Muscle of arm (tissue), 12 donors: ENCODE results near the gene PRPF6. TPM values are rescaled to one million over a fixed set of nuclear protein-coding genes. Genes with fewer than 3 reads are reported as not detected.
A peak's percentile ranks its signal among the peaks of the same experiment; 100 is the strongest.

ENCODE experiments used
- DNase-seq: peaks from one replicate; pipeline ENCODE4 v3.0.0-alpha.2; 2013
- polyA plus RNA-seq, 12 donors: library from polyadenylated mRNA; unstranded; fragments of 120-200 nt; gene quantifications; one replicate each; pipeline ENCODE4 v1.2.1, GENCODE V29; 2013; ENCODE audit not compliant: insufficient read length in 12 of 12

Gene PRPF6
- polyA plus RNA-seq, 12 donors = 39.8 to 62.5 (median 50.7) TPM; not detected in 1

GRCh38 chr20:64074184-64074789 lies 93.4 kb downstream of the PRPF6 start:
- no peak for DNase-seq

- DNase-seq = no peak
Measured at GRCh38 chr20:64074963-64075362, 94.0 kb downstream of the PRPF6 start.

GRCh38 chr20:64075556-64075955 lies 94.6 kb downstream of the PRPF6 start:
- no peak for DNase-seq

- no peak for DNase-seq
Measured at GRCh38 chr20:64076061-64076997, 95.4 kb downstream of the PRPF6 start.

GRCh38 chr20:64077094-64077493 lies 96.2 kb downstream of the PRPF6 start:
- DNase-seq = no peak

- no peak for DNase-seq
Measured at GRCh38 chr20:64077541-64077875, 96.6 kb downstream of the PRPF6 start.

GRCh38 chr20:64077876-64078551 lies 97.1 kb downstream of the PRPF6 start:
- no peak for DNase-seq

- DNase-seq = no peak
Measured at GRCh38 chr20:64078934-64079272, 98.0 kb downstream of the PRPF6 start.

GRCh38 chr20:64079273-64080012 lies 98.5 kb downstream of the PRPF6 start, which contains the start of gene RGS19:
RGS19 (minus strand) TSS chr20:64079518; CDS start chr20:64076886, 2,632 bp downstream.
- DNase-seq = peak; percentile 80

- no peak for DNase-seq
Measured at GRCh38 chr20:64080013-64080812, 99.3 kb downstream of the PRPF6 start, which contains the start of gene OPRL1. OPRL1 (plus strand) TSS chr20:64080082; CDS start chr20:64092721, 12,639 bp downstream.

- no peak for DNase-seq
Measured at GRCh38 chr20:64080813-64081623, 100.1 kb downstream of the PRPF6 start.

- no peak for DNase-seq
Measured at GRCh38 chr20:64081624-64081964, 100.7 kb downstream of the PRPF6 start.

GRCh38 chr20:64082126-64082731 lies 101.3 kb downstream of the PRPF6 start:
- DNase-seq = no peak

Other genes starting within 250 kb of the PRPF6 start
- gene LIME1, start 244.5 kb upstream of the PRPF6 start, polyA plus RNA-seq = 10 to 100 TPM in 1 of 12 donors, 1 to 10 TPM in 10, not detected in 1; 1.9 to 11.8 (median 3.6) TPM
- gene SLC2A4RG, start 241.4 kb upstream of the PRPF6 start, polyA plus RNA-seq = 100 to 1,000 TPM in 8 of 12 donors, 10 to 100 TPM in 3, not detected in 1; 81.5 to 182 (median 102) TPM
- 10 to 100 TPM in 10 of 12 donors, 1 to 10 TPM in 1, not detected in 1; 9.7 to 23.8 (median 15.9) TPM for gene ZBTB46, start 149.9 kb upstream of the PRPF6 start, polyA plus RNA-seq
- gene ABHD16B, start 119.6 kb upstream of the PRPF6 start, polyA plus RNA-seq = not detected
- gene TPD52L2, start 115.9 kb upstream of the PRPF6 start, polyA plus RNA-seq = 10 to 100 TPM in 11 of 12 donors, not detected in 1; 69.3 to 87.5 (median 77.7) TPM
- 10 to 100 TPM in 11 of 12 donors, not detected in 1; 22.3 to 35.9 (median 29.6) TPM for gene DNAJC5, start 86.0 kb upstream of the PRPF6 start, polyA plus RNA-seq
- gene UCKL1, start 24.7 kb upstream of the PRPF6 start, polyA plus RNA-seq = 10 to 100 TPM in 11 of 12 donors, not detected in 1; 30.4 to 59.8 (median 44.2) TPM
- 10 to 100 TPM in 11 of 12 donors, not detected in 1; 17.8 to 29.2 (median 22.5) TPM for gene ZNF512B, start 11.2 kb upstream of the PRPF6 start, polyA plus RNA-seq
- 1 to 10 TPM in 11 of 12 donors, not detected in 1; 1.8 to 9.9 (median 2.5) TPM for gene SAMD10, start 1.5 kb upstream of the PRPF6 start, polyA plus RNA-seq
- gene C20orf204, start 55.0 kb downstream of the PRPF6 start, polyA plus RNA-seq = 1 to 10 TPM in 3 of 12 donors, under 1 TPM in 8, not detected in 1; 0.50 to 4.1 (median 0.78) TPM
- gene SOX18, start 68.5 kb downstream of the PRPF6 start, polyA plus RNA-seq = 10 to 100 TPM in 4 of 12 donors, 1 to 10 TPM in 7, not detected in 1; 5.8 to 19.3 (median 7.9) TPM
- 10 to 100 TPM in 11 of 12 donors, not detected in 1; 35.5 to 59.2 (median 42.4) TPM for gene TCEA2, start 82.1 kb downstream of the PRPF6 start, polyA plus RNA-seq
- gene RGS19, start 98.4 kb downstream of the PRPF6 start, polyA plus RNA-seq = 10 to 100 TPM in 2 of 12 donors, 1 to 10 TPM in 9, not detected in 1; 3.9 to 19.6 (median 5.0) TPM
- 1 to 10 TPM in 5 of 12 donors, under 1 TPM in 5, not detected in 2; 0.82 to 1.5 (median 1.0) TPM for gene OPRL1, start 99.0 kb downstream of the PRPF6 start, polyA plus RNA-seq
- under 1 TPM in 4 of 12 donors, not detected in 8; 0.16 to 0.44 (median 0.25) TPM for gene LKAAEAR1, start 103.3 kb downstream of the PRPF6 start, polyA plus RNA-seq
- not detected for gene NPBWR2, start 126.4 kb downstream of the PRPF6 start, polyA plus RNA-seq
- gene MYT1, start 183.3 kb downstream of the PRPF6 start, polyA plus RNA-seq = under 1 TPM in 10 of 12 donors, not detected in 2; 0.04 to 0.32 (median 0.11) TPM